ENCODE results near the gene ONECUT3.

GRCh38 chr19:1756705-1757465, 3.6 kb downstream of the ONECUT3 start:
- TF ChIP-seq CTCF (conservative IDR thresholded peaks at IDR 0.05; ENCODE audit: low read length), result no peak
- TF ChIP-seq EZH2phosphoT487 (IDR thresholded peaks at IDR 0.05; ENCODE audit: borderline replicate concordance, low read depth, low read length), result no peak

All from OCI-LY7 (cell line).